IMR-90 (cell line): ENCODE measurements around the gene ARHGEF37. TPM values are rescaled to one million over a fixed set of nuclear protein-coding genes. Genes with fewer than 3 reads are reported as not detected.

ENCODE experiments used
- ATAC-seq: fragments of 200-7000 bp; cut with Tn5 transposase; 2 replicates; pipeline ENCODE4 v1.9.1; 2020; ENCODE audit warnings: low read depth, mild to moderate bottlenecking, moderate library complexity
- BruUV-seq: library from RNA; stranded (reverse); fragments of 400-500 nt; replicated peaks from 2 replicates; lab custom pipeline; 2021; lab: Mats Ljungman, UMichigan
- CTCF ChIA-PET: fragments of 300-600 bp; formaldehyde crosslinking; extraction: SDS; loops from one replicate; lab custom pipeline; 2021; ENCODE audit warnings: antibody characterized with exemption; lab: Yijun Ruan, JAX
- POLR2A ChIA-PET: fragments of 300-600 bp; sonication (Branson Sonifier 250); formaldehyde crosslinking; loops from one replicate; lab custom pipeline; 2022; ENCODE audit warnings: antibody characterized with exemption; ENCODE audit not compliant: unreplicated experiment; lab: Charles Lee
- DNase-seq: peaks from one replicate; pipeline ENCODE4 v3.0.0; 2013
- H2AFZ ChIP-seq: replicated peaks from 2 replicates; pipeline ENCODE3; 2013; ENCODE audit warnings: low read length, mild to moderate bottlenecking; ENCODE audit not compliant: poor library complexity
- H2AK5ac ChIP-seq: 2 replicates; pipeline ENCODE4 v1.6.1; 2013; ENCODE audit warnings: low read depth, low read length, inconsistent platforms
- H2AK9ac ChIP-seq: replicated peaks from 2 replicates; pipeline ENCODE3; 2013; ENCODE audit warnings: mild to moderate bottlenecking, low read depth, low read length, moderate library complexity; ENCODE audit not compliant: poor library complexity
- H2BK120ac ChIP-seq: 2 replicates; pipeline ENCODE4 v1.6.1; 2013; ENCODE audit warnings: low read depth, low read length, inconsistent platforms
- H2BK15ac ChIP-seq: 3 replicates; pipeline ENCODE4 v1.6.1; 2013; ENCODE audit warnings: low read depth, low read length, inconsistent platforms
- H2BK20ac ChIP-seq: 2 replicates; pipeline ENCODE4 v1.6.1; 2013; ENCODE audit warnings: low read depth, mild to moderate bottlenecking, inconsistent platforms, low read length, moderate library complexity
- H2BK5ac ChIP-seq: 2 replicates; pipeline ENCODE4 v1.6.1; 2013; ENCODE audit warnings: mild to moderate bottlenecking, low read depth, low read length, inconsistent platforms; ENCODE audit not compliant: poor library complexity, severe bottlenecking
- H3K14ac ChIP-seq: replicated peaks from 2 replicates; pipeline ENCODE4 v1.6.1; 2013; ENCODE audit warnings: low read depth, low read length, inconsistent platforms
- H3K18ac ChIP-seq: 2 replicates; pipeline ENCODE4 v1.6.1; 2013; ENCODE audit warnings: low read depth, low read length, control low read depth
- H3K23ac ChIP-seq: 2 replicates; pipeline ENCODE4 v1.6.1; 2013; ENCODE audit warnings: low read depth, low read length, inconsistent platforms
- H3K27ac ChIP-seq: 2 replicates; pipeline ENCODE4 v1.5.1; 2013; ENCODE audit warnings: mild to moderate bottlenecking, control low read depth, low read length; ENCODE audit not compliant: insufficient read depth
- H3K27me3 ChIP-seq: 2 replicates; pipeline ENCODE4 v1.6.1; 2013; ENCODE audit warnings: low read length; ENCODE audit not compliant: control insufficient read depth, insufficient read depth
- H3K36me3 ChIP-seq: 2 replicates; pipeline ENCODE4 v1.6.1; 2013; ENCODE audit warnings: low read length, mixed read lengths; ENCODE audit not compliant: control insufficient read depth, insufficient read depth
- H3K4ac ChIP-seq: 2 replicates; pipeline ENCODE4 v1.6.1; 2013; ENCODE audit warnings: low read depth, low read length, inconsistent platforms
- H3K4me1 ChIP-seq: 2 replicates; pipeline ENCODE4 v1.6.1; 2013; ENCODE audit warnings: low read length, mixed read lengths; ENCODE audit not compliant: control insufficient read depth, insufficient read depth
- H3K4me2 ChIP-seq: 2 replicates; pipeline ENCODE4 v1.6.1; 2013; ENCODE audit warnings: low read depth, mild to moderate bottlenecking, control low read depth, low read length, moderate library complexity
- H3K4me3 ChIP-seq: 2 replicates; pipeline ENCODE4 v1.5.1; 2013; ENCODE audit warnings: low read depth, mild to moderate bottlenecking, control low read depth, low read length, moderate library complexity; ENCODE audit not compliant: insufficient read depth
- H3K56ac ChIP-seq: 2 replicates; pipeline ENCODE4 v1.6.1; 2013; ENCODE audit warnings: low read length, inconsistent platforms; ENCODE audit not compliant: insufficient read depth; ENCODE audit errors: extremely low read depth
- H3K79me1 ChIP-seq, 2 experiments: 2 replicates each; pipeline ENCODE4 v1.6.1; 2013; ENCODE audit warnings: low read length in 2 of 2, inconsistent platforms in 1 of 2, low read depth in 1 of 2
- H3K9ac ChIP-seq: 2 replicates; pipeline ENCODE4 v1.6.1; 2013; ENCODE audit warnings: low read depth, low read length, control low read depth
- H3K9me1 ChIP-seq: 2 replicates; pipeline ENCODE4 v1.6.1; 2013; ENCODE audit warnings: low read length, inconsistent platforms; ENCODE audit not compliant: insufficient read depth
- H3K9me3 ChIP-seq: 2 replicates; pipeline ENCODE4 v1.6.1; 2013; ENCODE audit warnings: low read length; ENCODE audit not compliant: control insufficient read depth, insufficient read depth
- H4K20me1 ChIP-seq: 2 replicates; pipeline ENCODE4 v1.6.1; 2013; ENCODE audit warnings: low read length, inconsistent platforms; ENCODE audit not compliant: insufficient read depth
- H4K5ac ChIP-seq: 2 replicates; pipeline ENCODE4 v1.6.1; 2013; ENCODE audit warnings: mild to moderate bottlenecking, low read depth, low read length, control low read depth
- H4K8ac ChIP-seq, 2 experiments: 2 replicates each; pipeline ENCODE4 v1.6.1; 2013; ENCODE audit warnings: low read depth in 2 of 2, low read length in 2 of 2, control low read depth in 1 of 2, inconsistent platforms in 1 of 2
- H4K91ac ChIP-seq: 2 replicates; pipeline ENCODE4 v1.6.1; 2013; ENCODE audit warnings: low read depth, low read length, inconsistent platforms; ENCODE audit not compliant: insufficient read depth
- BHLHE40 ChIP-seq: fragments of 150-350 bp; IDR thresholded peaks from 2 replicates; pipeline ENCODE4 v1.6.1; 2016; ENCODE audit warnings: mild to moderate bottlenecking, low read depth, low read length
- POLR2A ChIP-seq: IDR thresholded peaks from 2 replicates; pipeline ENCODE4 v1.6.1; 2012; ENCODE audit warnings: mild to moderate bottlenecking, low read depth, low read length
- RCOR1 ChIP-seq: IDR thresholded peaks from 2 replicates; pipeline ENCODE4 v1.6.1; 2012; ENCODE audit warnings: mild to moderate bottlenecking, low read length, improper control_type of control experiment; ENCODE audit not compliant: insufficient replicate concordance
- RFX5 ChIP-seq: IDR thresholded peaks from 2 replicates; pipeline ENCODE4 v1.8.0; 2012; ENCODE audit warnings: low read depth, mild to moderate bottlenecking, low read length, moderate library complexity
- WGBS, 2 experiments: methylation state at CpG; one replicate each; pipeline versions ENCODE4 v1.1.5 to v1.1.7; 2013; ENCODE audit warnings: missing lambda C conversion rate in 2 of 2; ENCODE audit not compliant: insufficient read length in 1 of 2; ENCODE audit errors: extremely low coverage in 2 of 2; 5-methylcytosine and 5-hydroxymethylcytosine counted together
- dilution Hi-C: fragments of 300-500 bp; cut with HindIII; formaldehyde crosslinking; loops from one replicate; pipeline ENCODE4 v1.14.3; 2018; ENCODE audit warnings: low sequenced_read_pairs; ENCODE audit not compliant: unreplicated experiment
- in situ Hi-C: fragments of 300-500 bp; cut with MboI; formaldehyde crosslinking; loops from 3 replicates; pipeline ENCODE4 v1.14.3; 2019; ENCODE audit warnings: low sequenced_read_pairs, inconsistent platforms, mixed read lengths
- intact Hi-C: fragments of 100-400 bp; cut with micrococcal nuclease; formaldehyde crosslinking; loops from 2 replicates; pipeline ENCODE4 v1.10.0; 2022
- polyA plus RNA-seq, 3 experiments: library from polyadenylated mRNA; depleted of rRNA; stranded (reverse); fragments of >200 nt; gene quantifications; 2 replicates each; pipeline ENCODE4 v1.2.3, GENCODE V29; 2012; ENCODE audit warnings: low replicate concordance in 1 of 3
- total RNA-seq: library from RNA; depleted of rRNA; stranded (reverse); fragments of >200 nt; gene quantifications from 2 replicates; pipeline ENCODE4 v1.2.3, GENCODE V29; 2012
- TF ChIP-seq, protein P1 (sequence below): fragments of 150-350 bp; IDR thresholded peaks from 2 replicates; pipeline ENCODE4 v1.6.1; 2016; ENCODE audit warnings: low read depth, mild to moderate bottlenecking, low read length, moderate library complexity, borderline replicate concordance

The ARHGEF37 gene
- total and polyA plus RNA-seq, 2 of the 4 experiments (the other 2 are of a cell fraction): 0.39 to 0.54 TPM

DNA sequence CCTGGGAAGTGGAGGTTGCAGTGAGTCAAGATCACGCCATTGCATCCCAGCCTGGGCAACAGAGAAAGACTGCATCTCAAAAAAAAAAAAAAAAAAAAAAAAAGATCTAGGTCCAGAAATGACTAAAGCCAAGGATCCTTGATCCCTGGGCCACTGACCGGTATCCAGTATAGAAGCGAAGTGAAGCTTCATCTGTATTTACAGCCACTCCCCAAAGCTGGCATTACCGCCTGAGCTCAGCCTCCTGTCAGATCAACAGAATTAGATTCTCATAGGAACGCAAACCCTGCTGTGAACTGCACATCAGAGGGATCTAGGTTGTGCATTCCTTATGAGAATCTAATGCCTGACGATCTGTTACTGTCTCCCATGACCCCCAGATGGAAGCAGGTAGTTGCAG lies 39.4 kb upstream of the ARHGEF37 start:
- 83% methylated on average over 2 of the region's 6 CpGs; no CpG with 5 or more reads in 1 of the 2 experiments for WGBS, 2 experiments
- in situ Hi-C loops (no loop called here), dilution Hi-C loops (no loop called here), intact Hi-C loops (no loop called here)
- Histone ChIP-seq H2BK5ac (no peak overlapping the region), H3K27ac (no peak overlapping the region), H3K4me2 (no peak overlapping the region), H2BK120ac (no peak overlapping the region), H3K18ac (no peak overlapping the region), H3K56ac (no peak overlapping the region), H3K4ac (no peak overlapping the region), H3K79me1 (peaks cover 0 to 10% of the 10 kb centered on the region in 2 experiments; a peak in 2 of 4 replicates), H2BK20ac (no peak overlapping the region), H3K9me1 (peaks cover 10% of the 10 kb centered on the region), H2AK9ac (no peak overlapping the region), H4K91ac (no peak overlapping the region), H2AFZ (no peak overlapping the region), H3K9me3 (no peaks in the 10 kb centered on the region), H3K36me3 (peaks cover 38% of the 10 kb centered on the region), H4K8ac (no peak overlapping the region), H4K20me1 (peaks cover 96% of the 10 kb centered on the region), H2AK5ac (no peak overlapping the region), H4K5ac (no peak overlapping the region), H3K27me3 (no peaks in the 10 kb centered on the region), H2BK15ac (no peak overlapping the region), H3K23ac (no peak overlapping the region), H3K9ac (no peak overlapping the region), H3K14ac (no peak overlapping the region), H3K4me1 (peaks cover 15% of the 10 kb centered on the region), H3K4me3 (no peak overlapping the region)
- DNase-seq (no peak), ATAC-seq (no peak)
- BruUV-seq: no TSS peak
- POLR2A ChIA-PET: interaction anchor here (0.6 kb wide), 1 partner anchor 414 kb away, joined by 4 read pairs; no protein-coding TSS in a partner anchor
- TF ChIP-seq RFX5 (no peak), BHLHE40 (no peak), POLR2A (no peak), RCOR1 (no peak)
- TF ChIP-seq, protein P1, sequence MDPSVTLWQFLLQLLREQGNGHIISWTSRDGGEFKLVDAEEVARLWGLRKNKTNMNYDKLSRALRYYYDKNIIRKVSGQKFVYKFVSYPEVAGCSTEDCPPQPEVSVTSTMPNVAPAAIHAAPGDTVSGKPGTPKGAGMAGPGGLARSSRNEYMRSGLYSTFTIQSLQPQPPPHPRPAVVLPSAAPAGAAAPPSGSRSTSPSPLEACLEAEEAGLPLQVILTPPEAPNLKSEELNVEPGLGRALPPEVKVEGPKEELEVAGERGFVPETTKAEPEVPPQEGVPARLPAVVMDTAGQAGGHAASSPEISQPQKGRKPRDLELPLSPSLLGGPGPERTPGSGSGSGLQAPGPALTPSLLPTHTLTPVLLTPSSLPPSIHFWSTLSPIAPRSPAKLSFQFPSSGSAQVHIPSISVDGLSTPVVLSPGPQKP: no peak
- CTCF ChIA-PET: interaction anchor here (0.6 to 0.7 kb wide), 2 partner anchors 18 to 37 kb away, joined by 4 to 6 read pairs; no protein-coding TSS in a partner anchor
